NOMO-1 (cell line): ENCODE measurements around the gene STAT5B.
"Not testable (repeated sequence)": the region's sequence is repeated elsewhere in the genome, so short reads cannot be mapped to it uniquely, and the experiment has no call there.

Source experiments
- DNase-seq, 2 experiments: peaks; one replicate each; lab custom pipeline; 2025; ENCODE audit not compliant: unreplicated experiment in 2 of 2; lab: John Stamatoyannopoulos, UW

STAT5B gene

GRCh38 chr17:42271006-42271778 lies 5.0 kb downstream of the STAT5B start:
- no peak for DNase-seq

- no peak for DNase-seq
These were observed 5.6 kb downstream of the STAT5B start for GRCh38 chr17:42270596-42270995.

GRCh38 chr17:42270170-42270535 lies 6.0 kb downstream of the STAT5B start:
- no peak for DNase-seq

DNA sequence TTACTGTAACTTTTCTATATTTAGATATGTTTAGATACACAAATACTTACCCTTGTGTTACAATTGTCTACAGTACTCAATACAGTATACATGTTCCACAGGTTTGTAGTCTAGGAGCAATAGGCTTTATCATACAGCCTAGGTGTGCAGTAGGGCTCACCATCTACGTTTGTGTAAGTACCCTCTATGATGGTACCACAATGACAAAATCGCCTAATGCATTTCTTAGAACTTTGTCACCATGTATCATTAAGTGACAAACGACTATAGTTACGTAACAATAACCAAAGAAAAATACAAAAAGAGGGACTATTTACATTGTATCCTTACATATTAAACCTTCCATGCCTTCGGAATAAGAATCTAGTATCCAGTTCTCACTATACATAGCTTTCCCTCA lies 8.0 kb downstream of the STAT5B start:
- no peak for DNase-seq

DNA sequence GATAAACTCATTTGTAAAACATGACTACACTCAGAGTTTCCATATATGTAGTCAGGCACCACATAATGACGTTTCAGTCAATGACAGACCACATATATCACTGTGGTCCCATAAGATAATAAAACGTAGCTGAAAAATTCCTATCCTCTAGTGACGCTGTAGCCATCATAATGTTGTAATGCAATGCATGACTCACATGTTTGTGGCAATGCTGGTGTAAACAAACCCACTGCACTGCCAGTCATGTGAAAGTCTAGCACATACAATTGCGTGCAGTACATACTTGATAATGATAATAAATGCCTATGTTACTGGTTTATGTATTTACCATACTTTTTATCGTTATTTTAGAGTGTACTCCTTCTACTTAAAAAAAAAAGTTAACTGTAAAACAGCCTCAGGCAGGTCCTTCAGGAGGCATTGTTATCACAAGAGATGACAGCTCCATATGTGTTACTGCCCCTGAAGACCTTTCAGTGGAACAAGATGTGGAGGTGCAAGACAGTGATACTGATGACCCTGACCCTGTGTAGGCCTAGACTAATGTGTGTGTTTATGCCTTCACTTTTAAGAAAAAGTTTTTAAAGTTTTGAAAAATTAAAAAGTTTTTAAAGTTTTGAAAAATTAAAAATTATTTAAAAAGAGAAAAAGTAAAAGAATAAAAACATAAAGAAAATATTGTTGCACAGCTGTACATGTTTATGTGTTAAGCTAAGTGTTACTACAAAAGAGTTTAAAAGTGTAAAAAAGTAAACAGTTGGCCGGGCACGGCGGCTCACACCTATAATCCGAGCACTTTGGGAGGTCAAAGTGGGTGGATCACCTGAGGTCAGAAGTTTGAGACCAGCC lies 9.0 kb downstream of the STAT5B start:
- DNase-seq, result no peak

- no peak for DNase-seq
These were observed 9.7 kb downstream of the STAT5B start for GRCh38 chr17:42266462-42266861.

DNA sequence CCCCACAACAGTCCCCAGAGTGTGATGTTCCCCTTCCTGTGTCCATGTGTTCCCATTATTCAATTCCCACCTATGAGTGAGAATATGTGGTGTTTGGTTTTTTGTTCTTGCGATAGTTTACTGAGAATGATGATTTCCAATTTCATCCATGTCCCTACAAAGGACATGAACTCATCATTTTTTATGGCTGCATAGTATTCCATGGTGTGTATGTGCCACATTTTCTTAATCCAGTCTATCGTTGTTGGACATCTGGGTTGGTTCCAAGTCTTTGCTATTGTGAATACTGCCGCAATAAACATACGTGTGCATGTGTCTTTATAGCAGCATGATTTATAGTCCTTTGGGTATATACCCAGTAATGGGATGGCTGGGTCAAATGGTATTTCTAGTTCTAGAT lies 11.8 kb downstream of the STAT5B start:
- DNase-seq, result not testable (repeated sequence)

- no peak for DNase-seq
These were observed 15.9 kb downstream of the STAT5B start for GRCh38 chr17:42260318-42260717.

GRCh38 chr17:42255445-42255844 lies 20.7 kb downstream of the STAT5B start:
- DNase-seq, result no peak

- no peak for DNase-seq
These were observed 22.6 kb downstream of the STAT5B start for GRCh38 chr17:42253578-42253977.

- no peak for DNase-seq
These were observed 23.3 kb downstream of the STAT5B start for GRCh38 chr17:42252597-42253550.

DNA sequence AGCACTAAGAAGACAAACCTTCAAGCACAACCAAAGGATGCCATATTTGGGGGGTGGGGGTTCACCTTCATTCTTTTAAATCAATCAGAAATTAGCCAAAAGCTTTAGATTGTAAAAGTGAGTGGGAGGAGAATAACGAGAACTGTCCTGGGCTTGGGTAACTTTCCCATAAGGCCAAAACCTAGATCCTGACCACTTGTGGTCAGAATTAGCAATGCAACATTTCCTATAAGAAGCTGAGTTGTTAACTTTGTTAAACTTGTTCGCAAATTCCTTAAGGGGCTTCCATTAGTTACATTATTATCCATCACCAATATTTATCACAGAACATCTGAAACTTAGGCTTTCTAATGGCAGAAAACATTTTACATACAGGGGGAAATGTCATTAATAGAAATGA lies 25.1 kb downstream of the STAT5B start:
- DNase-seq, result peak; percentile 22 to 24

DNA sequence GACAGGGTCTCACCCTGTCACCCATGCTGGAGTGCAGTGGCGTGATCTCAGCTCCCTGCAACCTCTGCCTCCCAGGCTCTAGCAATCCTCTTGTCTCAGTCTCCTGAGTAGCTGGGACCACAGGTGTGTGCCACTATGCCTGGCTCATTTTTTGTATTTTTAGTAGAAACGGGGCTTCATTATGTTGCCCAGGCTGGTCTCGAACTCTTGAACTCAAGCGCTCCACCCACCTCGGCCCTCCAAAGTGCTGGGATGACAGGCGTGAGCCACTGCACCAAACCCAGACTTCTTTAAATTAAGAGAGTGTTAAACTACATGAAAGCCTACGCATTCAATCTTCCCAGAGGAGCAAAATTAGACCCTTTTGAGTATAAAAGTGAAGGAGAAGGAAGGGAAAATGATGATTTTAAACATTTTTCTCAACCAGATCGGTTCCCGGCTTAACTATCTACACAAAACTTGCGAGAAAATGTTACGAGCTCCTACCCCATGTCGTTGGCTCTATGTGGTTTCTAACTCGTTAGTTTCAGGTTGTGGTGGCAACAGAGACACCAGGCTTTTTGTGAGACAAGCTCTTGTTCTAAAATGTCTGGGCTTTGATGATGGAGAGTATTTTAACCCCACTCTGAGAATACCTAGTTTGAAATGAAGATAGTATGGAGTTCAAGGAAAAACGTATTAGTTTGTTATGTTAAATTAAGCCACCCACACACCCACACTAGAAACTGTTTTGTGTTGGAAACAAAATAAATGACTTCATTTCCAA lies 26.3 kb downstream of the STAT5B start:
- DNase-seq, result no peak

- peak; percentile 74 to 96 for DNase-seq
These were observed 27.6 kb downstream of the STAT5B start for GRCh38 chr17:42248351-42249179.

DNA sequence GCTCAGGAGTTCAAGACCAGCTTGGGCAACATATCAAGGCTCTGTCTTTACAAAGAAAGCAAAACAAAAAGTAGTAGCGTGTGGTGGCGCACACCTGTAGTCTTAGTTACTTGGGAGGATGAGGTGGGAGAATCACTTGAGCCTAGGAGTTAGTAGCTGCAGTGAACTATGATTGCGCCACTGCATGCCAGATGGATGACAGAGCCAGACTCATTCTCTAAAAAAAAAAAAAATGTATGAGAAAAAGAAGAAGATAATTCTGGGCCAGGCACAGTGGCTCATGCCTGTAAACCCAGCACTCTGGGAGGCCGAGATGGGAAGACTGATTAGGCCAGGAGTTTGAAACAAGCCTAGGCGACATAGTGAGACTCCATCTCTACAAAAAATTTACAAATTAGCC lies 28.5 kb downstream of the STAT5B start:
- peak in 1 of 2 experiments; percentile 19 for DNase-seq

DNA sequence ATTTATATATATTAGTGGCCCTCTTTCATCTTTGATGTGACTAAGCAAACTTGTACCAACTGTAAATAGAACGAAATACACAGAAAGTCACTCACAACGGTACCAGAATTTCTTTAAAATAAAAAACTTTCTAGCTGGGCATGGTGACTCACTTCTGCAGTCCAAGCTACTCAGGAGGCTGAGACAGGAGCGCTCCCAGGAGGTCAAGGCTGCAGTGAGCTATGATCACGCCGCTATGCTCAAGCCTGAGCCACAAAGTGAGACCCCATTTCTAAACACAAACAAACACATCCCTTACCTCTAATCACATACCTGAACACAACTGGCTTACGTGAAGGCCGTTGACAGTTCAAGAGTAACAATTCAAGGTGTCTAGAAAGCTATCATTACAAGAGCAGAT lies 29.7 kb downstream of the STAT5B start:
- no peak for DNase-seq

GRCh38 chr17:42245183-42245582 lies 31.0 kb downstream of the STAT5B start:
- not testable (repeated sequence) for DNase-seq

- not testable (repeated sequence) for DNase-seq
These were observed 32.1 kb downstream of the STAT5B start for GRCh38 chr17:42244116-42244515.

GRCh38 chr17:42243493-42243982 lies 32.7 kb downstream of the STAT5B start:
- no peak for DNase-seq
